CD4-positive, CD25-positive, alpha-beta regulatory T cell (primary cell): Measurements from ENCODE around the gene FADS6. TPM values are rescaled to one million over a fixed set of nuclear protein-coding genes. Genes with fewer than 3 reads are reported as not detected.

Experiments
- ATAC-seq, 2 donors: fragments of 150-1000 bp; cut with Tn5 transposase; one replicate each; pipeline ENCODE4 v1.10.0; 2021; ENCODE audit warnings: low read depth in 2 of 2, moderate number of reproducible peaks in 2 of 2, moderate library complexity in 1 of 2
- DNase-seq, 3 donors: peaks; one replicate each; pipeline versions ENCODE4 v3.0.0 to v3.0.0-alpha.2; 2012 to 2022; ENCODE audit warnings: mixed read lengths in 1 of 3
- H3K27ac ChIP-seq: one replicate; pipeline ENCODE4 v1.7.0; 2013; ENCODE audit warnings: mild to moderate bottlenecking, low read length; ENCODE audit not compliant: insufficient read depth, poor library complexity, severe bottlenecking
- H3K27me3 ChIP-seq: one replicate; pipeline ENCODE4 v1.7.0; 2013; ENCODE audit warnings: low read length; ENCODE audit not compliant: control insufficient read depth, insufficient read depth
- H3K36me3 ChIP-seq: one replicate; pipeline ENCODE4 v1.7.0; 2013; ENCODE audit warnings: mild to moderate bottlenecking, low read length, moderate library complexity; ENCODE audit not compliant: control insufficient read depth, insufficient read depth
- H3K4me1 ChIP-seq: 2 replicates; pipeline ENCODE4 v1.7.0; 2013; ENCODE audit warnings: mild to moderate bottlenecking, low read length; ENCODE audit not compliant: insufficient read depth, control insufficient read depth, poor library complexity, severe bottlenecking
- H3K4me3 ChIP-seq: one replicate; pipeline ENCODE4 v1.7.0; 2013; ENCODE audit warnings: low read depth, mild to moderate bottlenecking, low read length, moderate library complexity
- H3K9me3 ChIP-seq, 2 experiments: 1 replicate in 1 of 2; 2 replicates in 1 of 2; pipeline ENCODE4 v1.7.0; 2013; ENCODE audit warnings: low read length in 2 of 2, mild to moderate bottlenecking in 1 of 2, moderate library complexity in 1 of 2; ENCODE audit not compliant: control insufficient read depth in 2 of 2
- H3K27ac Mint-ChIP-seq, 3 donors: one replicate each; pipeline ENCODE4 v1.8.0; 2020 to 2022; ENCODE audit warnings: mild to moderate bottlenecking in 3 of 3, mixed read lengths in 3 of 3, moderate library complexity in 2 of 3
- H3K27me3 Mint-ChIP-seq: one replicate; pipeline ENCODE4 v1.8.0; 2022; ENCODE audit warnings: mild to moderate bottlenecking, mixed read lengths
- H3K36me3 Mint-ChIP-seq: one replicate; pipeline ENCODE4 v1.8.0; 2020; ENCODE audit warnings: mixed read lengths
- H3K4me1 Mint-ChIP-seq, 4 donors: one replicate each; pipeline ENCODE4 v1.8.0; 2020 to 2022; ENCODE audit warnings: mixed read lengths in 4 of 4, mild to moderate bottlenecking in 1 of 4
- H3K4me3 Mint-ChIP-seq, 4 donors: one replicate each; pipeline ENCODE4 v1.8.0; 2020 to 2022; ENCODE audit warnings: mild to moderate bottlenecking in 4 of 4, mixed read lengths in 4 of 4, moderate library complexity in 3 of 4
- H3K9me3 Mint-ChIP-seq, 7 donors: one replicate each; pipeline ENCODE4 v1.8.0; 2020 to 2022; ENCODE audit warnings: mixed read lengths in 7 of 7, mild to moderate bottlenecking in 3 of 7, moderate library complexity in 2 of 7
- polyA plus RNA-seq, 4 donors: library from polyadenylated mRNA; unstranded; fragments of 300-500 nt; fragmentation: Illumina TruSeq; gene quantifications; one replicate each; pipeline ENCODE4 v1.2.3, GENCODE V29; 2021
- total RNA-seq: library from RNA; stranded (reverse); gene quantifications from one replicate; pipeline ENCODE4 v1.2.3, GENCODE V29; 2022

Gene FADS6
- total and polyA plus RNA-seq, 5 donors from 2014 or later = not detected

- Mint-ChIP-seq H3K4me3 (no peak overlapping the region), H3K27me3 (peaks cover 16% of the 10 kb centered on the region), H3K36me3 (no peaks in the 10 kb centered on the region), H3K27ac (no peak overlapping the region), H3K9me3 (no peaks in the 10 kb centered on the region), H3K4me1 (peaks cover 3 to 5% (median 4%) of the 10 kb centered on the region in 4 donors)
- Histone ChIP-seq H3K4me1 (peaks cover 3% of the 10 kb centered on the region), H3K27ac (no peak overlapping the region), H3K9me3 (no peaks in the 10 kb centered on the region), H3K36me3 (no peaks in the 10 kb centered on the region), H3K27me3 (no peaks in the 10 kb centered on the region), H3K4me3 (no peak overlapping the region)
- DNase-seq (no peak), ATAC-seq (no peak)
These were observed 14.8 kb downstream of the FADS6 start for GRCh38 chr17:74878658-74879057.

- peaks cover 7% of the 10 kb centered on the region for H3K4me1 ChIP-seq
- Mint-ChIP-seq H3K4me1 (peaks cover 3 to 11% (median 7%) of the 10 kb centered on the region in 4 donors), H3K4me3 (no peak overlapping the region), H3K27ac (no peak overlapping the region), H3K27me3 (peaks cover 18% of the 10 kb centered on the region), H3K9me3 (no peaks in the 10 kb centered on the region), H3K36me3 (no peaks in the 10 kb centered on the region)
- DNase-seq (no peak), ATAC-seq (no peak)
- H3K4me3 ChIP-seq = no peak overlapping the region
- H3K27me3 ChIP-seq = no peaks in the 10 kb centered on the region
- no peaks in the 10 kb centered on the region for H3K36me3 ChIP-seq
- no peak overlapping the region for H3K27ac ChIP-seq
- H3K9me3 ChIP-seq = no peaks in the 10 kb centered on the region
These were observed 15.6 kb downstream of the FADS6 start for GRCh38 chr17:74877592-74878548.

- H3K27me3 ChIP-seq = no peaks in the 10 kb centered on the region
- Mint-ChIP-seq H3K4me3 (peak overlapping the region in 1 of 4 donors; percentile 0), H3K4me1 (peaks cover 4 to 25% (median 16%) of the 10 kb centered on the region in 4 donors), H3K27ac (no peak overlapping the region), H3K9me3 (no peaks in the 10 kb centered on the region), H3K27me3 (peaks cover 10% of the 10 kb centered on the region), H3K36me3 (no peaks in the 10 kb centered on the region)
- H3K4me1 ChIP-seq = peaks cover 23% of the 10 kb centered on the region
- ATAC-seq (no peak), DNase-seq (no peak)
- H3K9me3 ChIP-seq = no peaks in the 10 kb centered on the region
- no peak overlapping the region for H3K4me3 ChIP-seq
- no peak overlapping the region for H3K27ac ChIP-seq
- no peaks in the 10 kb centered on the region for H3K36me3 ChIP-seq
These were observed 17.3 kb downstream of the FADS6 start for GRCh38 chr17:74875977-74876593.

- Histone ChIP-seq H3K9me3 (no peaks in the 10 kb centered on the region), H3K27ac (no peak overlapping the region), H3K27me3 (no peaks in the 10 kb centered on the region), H3K4me1 (peaks cover 24% of the 10 kb centered on the region), H3K36me3 (no peaks in the 10 kb centered on the region), H3K4me3 (no peak overlapping the region)
- Mint-ChIP-seq H3K27me3 (peaks cover 10% of the 10 kb centered on the region), H3K4me3 (peak overlapping the region in 2 of 4 donors; percentile 0 to 77), H3K9me3 (no peaks in the 10 kb centered on the region), H3K36me3 (no peaks in the 10 kb centered on the region), H3K27ac (peak overlapping the region in 1 of 3 donors; percentile 71), H3K4me1 (peaks cover 4 to 26% (median 16%) of the 10 kb centered on the region in 4 donors)
- no peak for DNase-seq
- no peak for ATAC-seq
These were observed 18.1 kb downstream of the FADS6 start for GRCh38 chr17:74875155-74875976.

- Mint-ChIP-seq H3K27ac (no peak overlapping the region), H3K36me3 (no peaks in the 10 kb centered on the region), H3K9me3 (no peaks in the 10 kb centered on the region), H3K27me3 (peaks cover 10% of the 10 kb centered on the region), H3K4me3 (peak overlapping the region in 2 of 4 donors; percentile 0 to 77), H3K4me1 (peaks cover 4 to 27% (median 17%) of the 10 kb centered on the region in 4 donors)
- ATAC-seq = no peak
- no peak for DNase-seq
- H3K9me3 ChIP-seq = no peaks in the 10 kb centered on the region
- no peak overlapping the region for H3K27ac ChIP-seq
- no peak overlapping the region for H3K4me3 ChIP-seq
- H3K36me3 ChIP-seq = no peaks in the 10 kb centered on the region
- no peaks in the 10 kb centered on the region for H3K27me3 ChIP-seq
- H3K4me1 ChIP-seq = peaks cover 24% of the 10 kb centered on the region
These were observed 18.8 kb downstream of the FADS6 start for GRCh38 chr17:74874615-74875037.

- no peaks in the 10 kb centered on the region for H3K36me3 ChIP-seq
- Mint-ChIP-seq H3K4me3 (peak overlapping the region; percentile 90 to 99 (median 97)), H3K27me3 (peaks cover 10% of the 10 kb centered on the region), H3K9me3 (no peaks in the 10 kb centered on the region), H3K27ac (peak overlapping the region; percentile 97 to 99 (median 98)), H3K36me3 (no peaks in the 10 kb centered on the region), H3K4me1 (peaks cover 4 to 30% (median 18%) of the 10 kb centered on the region in 4 donors)
- no peaks in the 10 kb centered on the region for H3K27me3 ChIP-seq
- DNase-seq (peak in 2 of 3 donors; percentile 5 to 17), ATAC-seq (no peak)
- H3K4me3 ChIP-seq = peak overlapping the region; percentile 84
- peaks cover 24% of the 10 kb centered on the region for H3K4me1 ChIP-seq
- H3K9me3 ChIP-seq = no peaks in the 10 kb centered on the region
- peak overlapping the region; percentile 92 for H3K27ac ChIP-seq
These were observed 19.4 kb downstream of the FADS6 start for GRCh38 chr17:74873874-74874614.
